Mucosa of rectum (tissue), 2 donors: ENCODE results near the gene TTC19.

Experiments
- H3K27ac ChIP-seq, 2 donors: one replicate each; pipeline ENCODE4 v1.7.0; 2013; ENCODE audit warnings: inconsistent platforms in 2 of 2, low read depth in 2 of 2, low read length in 2 of 2
- H3K27me3 ChIP-seq, 2 donors: one replicate each; pipeline ENCODE4 v1.7.0; 2013; ENCODE audit warnings: low read length in 2 of 2; ENCODE audit not compliant: control insufficient read depth in 2 of 2, insufficient read depth in 2 of 2
- H3K36me3 ChIP-seq, 2 donors: one replicate each; pipeline ENCODE4 v1.7.0; 2013; ENCODE audit warnings: low read length in 2 of 2; ENCODE audit not compliant: control insufficient read depth in 2 of 2, insufficient read depth in 2 of 2
- H3K4me1 ChIP-seq, 2 donors: one replicate each; pipeline ENCODE4 v1.7.0; 2013; ENCODE audit warnings: low read length in 2 of 2, mild to moderate bottlenecking in 1 of 2; ENCODE audit not compliant: control insufficient read depth in 2 of 2, insufficient read depth in 2 of 2
- H3K4me3 ChIP-seq, 2 donors: one replicate each; pipeline ENCODE4 v1.7.0; 2013; ENCODE audit warnings: low read length in 2 of 2
- H3K9ac ChIP-seq, 2 donors: one replicate each; pipeline ENCODE4 v1.7.0; 2013; ENCODE audit warnings: low read length in 2 of 2, low read depth in 1 of 2, mild to moderate bottlenecking in 1 of 2
- H3K9me3 ChIP-seq, 2 donors: one replicate each; pipeline ENCODE4 v1.7.0; 2013; ENCODE audit warnings: low read length in 2 of 2; ENCODE audit not compliant: control insufficient read depth in 2 of 2
- donor health status: healthy.
- donor health status: Normal muscosa, but diverticular disease.

The TTC19 gene

DNA sequence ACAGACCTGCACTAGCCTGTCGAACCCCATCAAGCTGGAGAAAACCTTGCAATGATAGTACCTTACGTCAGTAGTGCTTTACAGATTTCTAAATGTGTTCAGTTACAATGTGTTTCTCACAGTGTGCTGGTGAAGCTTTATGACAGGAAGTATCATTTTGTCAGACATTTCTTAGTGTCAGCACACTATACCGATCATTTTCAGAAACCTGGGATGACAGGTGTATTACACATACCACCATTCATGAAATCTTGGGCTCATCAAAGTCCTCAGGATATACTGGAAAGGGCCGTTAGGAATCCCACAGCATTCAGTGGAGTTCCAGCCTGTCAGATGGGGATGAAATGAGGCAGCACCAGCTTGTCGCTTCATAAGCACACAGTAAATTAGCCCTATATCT is 27.3 kb downstream of the TTC19 start:
- H3K27ac ChIP-seq: no peak overlapping the region
- peaks cover 77% of the 10 kb centered on the region in 2 donors for H3K36me3 ChIP-seq
- H3K27me3 ChIP-seq: no peaks in the 10 kb centered on the region

DNA sequence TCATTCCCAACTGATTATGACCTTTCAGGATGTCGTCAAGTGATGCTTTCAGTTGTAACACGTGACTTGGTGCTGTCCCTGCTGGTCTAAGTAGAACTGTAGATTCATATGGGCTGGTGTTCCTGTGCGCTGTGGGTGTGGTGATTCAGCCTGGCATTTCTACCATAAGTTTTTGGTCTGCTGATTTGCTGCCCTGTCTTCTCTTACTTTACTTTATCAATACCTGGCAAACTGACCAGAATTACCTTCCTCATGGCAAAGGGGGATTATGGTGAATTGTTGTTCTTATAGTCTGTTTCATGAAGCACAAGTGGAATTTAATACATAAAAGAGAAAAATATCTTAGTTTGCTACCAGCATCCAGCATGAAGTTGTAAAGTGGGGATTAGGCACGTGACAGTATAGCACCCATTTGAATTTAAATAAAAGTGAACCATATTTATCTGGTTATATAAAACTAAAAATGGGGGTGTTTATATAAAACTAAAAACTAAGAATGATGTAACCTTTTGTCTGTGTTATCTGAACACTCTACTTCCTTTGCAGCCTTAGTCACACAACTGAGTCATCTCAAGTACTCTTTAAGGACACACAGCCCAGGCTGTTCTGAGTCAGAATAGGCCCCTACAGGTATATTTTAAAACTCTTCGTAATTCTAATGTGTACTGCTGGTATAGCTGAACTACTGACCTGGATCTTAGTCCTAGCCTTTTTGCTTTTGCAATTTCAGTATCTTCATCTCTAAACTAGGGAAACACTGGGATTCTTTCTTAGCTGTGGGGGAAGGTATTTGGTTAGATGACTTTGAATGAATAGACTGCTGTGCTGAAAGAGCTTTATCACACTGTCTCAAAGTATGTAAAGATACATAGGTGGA is 28.3 kb downstream of the TTC19 start:
- Histone ChIP-seq H3K4me1 (no peaks in the 10 kb centered on the region), H3K9me3 (no peaks in the 10 kb centered on the region), H3K9ac (no peak overlapping the region), H3K4me3 (no peak overlapping the region), H3K27me3 (no peaks in the 10 kb centered on the region), H3K27ac (peak overlapping the region in 1 of 2 donors; percentile 1), H3K36me3 (peaks cover 83 to 87% of the 10 kb centered on the region in 2 donors)

More for the DNA sequence above, 27.3 kb downstream of the TTC19 start:
- no peak overlapping the region for H3K9ac ChIP-seq
- H3K9me3 ChIP-seq: no peaks in the 10 kb centered on the region
- H3K4me1 ChIP-seq: no peaks in the 10 kb centered on the region
- no peak overlapping the region for H3K4me3 ChIP-seq

- no peaks in the 10 kb centered on the region for H3K27me3 ChIP-seq
- H3K9ac ChIP-seq: no peak overlapping the region
- H3K27ac ChIP-seq: no peak overlapping the region
- no peaks in the 10 kb centered on the region for H3K9me3 ChIP-seq
- H3K36me3 ChIP-seq: peaks cover 66 to 83% of the 10 kb centered on the region in 2 donors
- no peaks in the 10 kb centered on the region for H3K4me1 ChIP-seq
- no peak overlapping the region for H3K4me3 ChIP-seq
These were observed 34.2 kb downstream of the TTC19 start for GRCh38 chr17:16033729-16034349.

DNA sequence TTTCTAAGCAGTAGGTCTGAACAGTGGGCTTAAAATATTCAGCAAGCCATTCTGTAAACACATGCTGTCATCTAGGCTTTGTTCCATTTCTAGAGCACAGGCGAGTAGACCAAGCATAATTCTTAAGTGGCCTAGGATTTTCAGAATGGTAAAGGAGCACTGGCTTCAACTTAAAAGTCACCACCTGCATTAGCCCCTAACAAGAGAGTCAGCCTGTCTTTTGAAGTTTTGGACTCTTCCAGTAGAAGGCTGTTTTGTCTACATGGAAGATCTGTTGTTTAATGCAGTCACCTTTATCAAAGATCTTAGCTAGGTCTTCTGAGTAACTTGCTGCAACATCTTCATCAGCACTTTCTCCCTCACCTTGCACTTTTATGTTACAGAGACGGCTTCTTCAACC is 36.6 kb downstream of the TTC19 start:
- Histone ChIP-seq H3K9me3 (no peaks in the 10 kb centered on the region), H3K27ac (no peak overlapping the region), H3K4me3 (no peak overlapping the region), H3K4me1 (no peaks in the 10 kb centered on the region), H3K27me3 (no peaks in the 10 kb centered on the region), H3K9ac (no peak overlapping the region), H3K36me3 (peaks cover 59 to 78% of the 10 kb centered on the region in 2 donors)

DNA sequence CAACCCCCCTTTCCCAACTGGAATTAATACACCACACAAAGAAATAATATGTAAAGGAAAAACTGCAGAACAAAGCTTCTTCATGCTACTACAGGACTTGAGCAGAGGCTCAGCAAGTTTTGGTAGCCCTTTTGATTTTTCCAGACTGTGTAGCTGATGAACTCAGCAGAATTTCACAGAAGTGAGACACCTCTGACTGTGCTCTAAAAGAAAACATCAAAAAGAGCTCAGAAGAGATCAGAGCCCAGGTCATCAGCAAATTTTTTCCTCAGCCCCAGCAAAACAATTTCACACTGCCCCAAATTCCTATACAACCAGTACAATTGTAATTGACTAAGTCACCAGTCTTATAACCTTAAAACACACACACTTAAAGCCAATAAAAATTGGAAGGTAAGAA is 38.0 kb downstream of the TTC19 start:
- no peaks in the 10 kb centered on the region for H3K9me3 ChIP-seq
- H3K9ac ChIP-seq: no peak overlapping the region
- H3K4me3 ChIP-seq: no peak overlapping the region
- no peaks in the 10 kb centered on the region for H3K4me1 ChIP-seq
- peaks cover 53 to 74% of the 10 kb centered on the region in 2 donors for H3K36me3 ChIP-seq
- no peaks in the 10 kb centered on the region for H3K27me3 ChIP-seq
- H3K27ac ChIP-seq: no peak overlapping the region

GRCh38 chr17:16040710-16041251 is 41.2 kb downstream of the TTC19 start:
- no peak overlapping the region for H3K4me3 ChIP-seq
- H3K9ac ChIP-seq: no peak overlapping the region
- H3K4me1 ChIP-seq: no peaks in the 10 kb centered on the region
- peaks cover 57 to 71% of the 10 kb centered on the region in 2 donors for H3K36me3 ChIP-seq
- H3K27ac ChIP-seq: peak overlapping the region in 1 of 2 donors; percentile 46
- H3K27me3 ChIP-seq: no peaks in the 10 kb centered on the region
- no peaks in the 10 kb centered on the region for H3K9me3 ChIP-seq

- Histone ChIP-seq H3K36me3 (peaks cover 60 to 77% of the 10 kb centered on the region in 2 donors), H3K27me3 (no peaks in the 10 kb centered on the region)
These were observed 44.9 kb downstream of the TTC19 start for GRCh38 chr17:16044487-16044886.

DNA sequence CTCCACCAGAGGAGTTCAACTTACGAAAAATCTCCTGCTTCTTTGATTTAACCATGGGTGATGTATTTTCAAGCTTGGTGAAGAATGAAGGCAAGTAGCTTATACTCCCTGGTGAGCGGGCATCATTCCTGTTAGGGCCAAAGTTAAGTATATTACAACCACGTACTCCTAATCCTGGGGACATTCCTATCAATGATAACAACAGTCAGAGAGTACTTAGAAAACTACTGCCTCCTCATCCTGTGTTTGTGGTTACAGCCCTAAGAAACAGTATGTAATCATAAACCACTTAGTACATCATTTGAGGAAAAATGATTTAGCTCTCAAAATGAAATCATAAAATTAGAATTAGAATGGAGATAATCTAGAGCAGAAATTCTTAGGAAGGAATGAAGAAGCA is 47.3 kb downstream of the TTC19 start:
- Histone ChIP-seq H3K4me1 (no peaks in the 10 kb centered on the region), H3K36me3 (peaks cover 53 to 67% of the 10 kb centered on the region in 2 donors), H3K27me3 (no peaks in the 10 kb centered on the region), H3K9me3 (no peaks in the 10 kb centered on the region), H3K4me3 (no peak overlapping the region), H3K9ac (no peak overlapping the region), H3K27ac (no peak overlapping the region)

More at GRCh38 chr17:16044487-16044886, 44.9 kb downstream of the TTC19 start:
- no peaks in the 10 kb centered on the region for H3K9me3 ChIP-seq
- H3K27ac ChIP-seq: no peak overlapping the region
- H3K9ac ChIP-seq: no peak overlapping the region
- H3K4me1 ChIP-seq: no peaks in the 10 kb centered on the region
- H3K4me3 ChIP-seq: no peak overlapping the region

DNA sequence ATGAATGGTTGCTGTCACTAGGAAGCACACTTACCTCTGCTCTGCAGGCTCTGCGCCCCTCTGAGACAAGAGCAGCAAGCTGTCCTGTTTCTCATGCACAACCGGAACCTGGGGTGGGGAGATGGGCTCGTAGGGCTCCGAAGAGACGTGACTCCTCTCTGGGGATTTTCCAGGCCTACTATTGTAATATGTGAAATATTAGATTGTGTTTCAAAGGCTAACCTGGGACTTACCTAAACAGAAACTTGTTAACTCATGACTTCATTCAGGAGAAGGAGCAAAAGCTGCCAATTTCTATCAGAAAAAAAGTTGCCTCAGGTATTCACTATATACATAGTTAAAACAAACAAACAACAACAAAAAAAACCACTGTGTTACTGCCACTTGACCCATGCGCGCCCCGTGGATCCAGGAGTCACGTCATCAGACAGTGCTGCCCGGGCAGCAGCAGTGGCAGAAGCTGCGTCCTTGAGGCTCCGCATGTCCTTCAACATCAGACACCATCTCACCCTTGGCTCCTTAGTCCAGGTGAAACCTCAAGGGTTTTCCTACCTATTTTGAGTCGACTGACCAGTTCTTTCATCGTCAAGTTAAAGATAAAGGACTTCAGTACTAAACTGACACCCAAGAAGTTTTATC is 49.3 kb downstream of the TTC19 start:
- Histone ChIP-seq H3K9ac (no peak overlapping the region), H3K9me3 (no peaks in the 10 kb centered on the region), H3K4me3 (no peak overlapping the region), H3K27ac (no peak overlapping the region), H3K4me1 (no peaks in the 10 kb centered on the region), H3K27me3 (no peaks in the 10 kb centered on the region), H3K36me3 (peaks cover 39 to 59% of the 10 kb centered on the region in 2 donors)

DNA sequence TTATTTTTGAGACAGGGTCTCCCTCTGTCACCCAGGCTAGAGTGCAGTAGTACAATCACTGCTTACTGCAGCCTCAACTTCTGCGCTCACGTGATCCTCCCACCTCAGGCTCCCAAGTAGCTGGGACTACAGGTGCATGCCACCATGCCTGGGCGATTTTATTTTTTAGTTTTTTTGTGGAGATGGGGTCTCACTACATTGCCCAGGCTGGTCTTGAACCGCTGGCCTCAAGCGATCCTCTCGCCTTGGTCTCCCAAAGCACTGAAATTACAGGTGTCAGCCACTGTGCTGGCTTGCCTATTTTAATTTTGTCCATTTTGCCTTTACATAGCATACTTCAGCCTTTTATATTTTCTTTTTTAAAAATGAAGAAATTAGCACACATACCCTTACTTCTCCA is 51.2 kb downstream of the TTC19 start:
- no peak overlapping the region for H3K27ac ChIP-seq
- no peaks in the 10 kb centered on the region for H3K4me1 ChIP-seq
- H3K9ac ChIP-seq: no peak overlapping the region
- no peaks in the 10 kb centered on the region for H3K9me3 ChIP-seq
- peaks cover 35 to 55% of the 10 kb centered on the region in 2 donors for H3K36me3 ChIP-seq
- H3K27me3 ChIP-seq: no peaks in the 10 kb centered on the region
- H3K4me3 ChIP-seq: no peak overlapping the region
